ENCODE results near the gene VAV2. TPM values are rescaled to one million over a fixed set of nuclear protein-coding genes. Genes with fewer than 3 reads are reported as not detected.

VAV2 gene
- total RNA-seq, 1 donor from 2014 or later, result 34.6 TPM

DNA sequence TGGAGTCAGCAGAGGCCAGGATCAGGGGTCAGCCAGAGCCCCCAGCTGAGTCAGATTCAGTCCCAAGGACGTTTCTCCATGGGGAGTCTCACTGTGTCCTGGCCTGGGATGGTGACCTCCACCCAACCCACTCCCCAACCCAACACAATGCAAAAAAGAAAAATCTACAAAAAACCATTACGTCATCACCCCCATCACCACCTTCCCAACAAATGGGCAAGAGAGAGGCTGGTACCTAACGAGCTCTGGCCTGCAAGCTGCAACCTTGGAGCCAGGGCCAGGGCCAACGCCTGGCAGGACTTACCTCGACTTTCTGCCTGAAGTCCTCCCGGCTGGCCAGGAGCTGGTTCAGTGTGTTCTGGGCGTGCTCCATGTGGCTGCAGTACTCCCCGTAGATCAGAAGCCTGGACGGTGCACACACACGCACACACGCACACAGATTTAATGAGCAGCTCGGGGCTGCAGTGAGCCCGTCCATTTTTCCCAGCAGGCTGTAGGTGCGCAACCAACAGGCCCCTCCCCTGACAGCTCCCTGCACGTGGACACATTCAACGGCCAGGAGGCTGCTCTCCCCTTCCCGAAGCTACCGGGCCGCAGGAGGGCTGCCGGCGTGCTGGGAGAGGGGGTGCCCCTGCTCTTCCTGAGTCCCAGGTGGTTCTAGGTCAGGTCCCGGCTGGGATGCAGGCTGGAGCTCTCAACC, 194.6 kb downstream of the VAV2 start:
- Histone ChIP-seq H3K9me3 (no peaks in the 10 kb centered on the region), H3K36me3 (no peaks in the 10 kb centered on the region), H3K27ac (no peak overlapping the region), H3K27me3 (no peaks in the 10 kb centered on the region), H3K4me1 (peaks cover 11% of the 10 kb centered on the region), H3K4me3 (no peak overlapping the region)
- ATAC-seq (no peak), DNase-seq (no peak)
- TF ChIP-seq, protein P1, sequence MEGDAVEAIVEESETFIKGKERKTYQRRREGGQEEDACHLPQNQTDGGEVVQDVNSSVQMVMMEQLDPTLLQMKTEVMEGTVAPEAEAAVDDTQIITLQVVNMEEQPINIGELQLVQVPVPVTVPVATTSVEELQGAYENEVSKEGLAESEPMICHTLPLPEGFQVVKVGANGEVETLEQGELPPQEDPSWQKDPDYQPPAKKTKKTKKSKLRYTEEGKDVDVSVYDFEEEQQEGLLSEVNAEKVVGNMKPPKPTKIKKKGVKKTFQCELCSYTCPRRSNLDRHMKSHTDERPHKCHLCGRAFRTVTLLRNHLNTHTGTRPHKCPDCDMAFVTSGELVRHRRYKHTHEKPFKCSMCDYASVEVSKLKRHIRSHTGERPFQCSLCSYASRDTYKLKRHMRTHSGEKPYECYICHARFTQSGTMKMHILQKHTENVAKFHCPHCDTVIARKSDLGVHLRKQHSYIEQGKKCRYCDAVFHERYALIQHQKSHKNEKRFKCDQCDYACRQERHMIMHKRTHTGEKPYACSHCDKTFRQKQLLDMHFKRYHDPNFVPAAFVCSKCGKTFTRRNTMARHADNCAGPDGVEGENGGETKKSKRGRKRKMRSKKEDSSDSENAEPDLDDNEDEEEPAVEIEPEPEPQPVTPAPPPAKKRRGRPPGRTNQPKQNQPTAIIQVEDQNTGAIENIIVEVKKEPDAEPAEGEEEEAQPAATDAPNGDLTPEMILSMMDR (IDR thresholded peaks at IDR 0.05), result no peak
- intact Hi-C loops (cut with DNase I), result no loop called here

DNA sequence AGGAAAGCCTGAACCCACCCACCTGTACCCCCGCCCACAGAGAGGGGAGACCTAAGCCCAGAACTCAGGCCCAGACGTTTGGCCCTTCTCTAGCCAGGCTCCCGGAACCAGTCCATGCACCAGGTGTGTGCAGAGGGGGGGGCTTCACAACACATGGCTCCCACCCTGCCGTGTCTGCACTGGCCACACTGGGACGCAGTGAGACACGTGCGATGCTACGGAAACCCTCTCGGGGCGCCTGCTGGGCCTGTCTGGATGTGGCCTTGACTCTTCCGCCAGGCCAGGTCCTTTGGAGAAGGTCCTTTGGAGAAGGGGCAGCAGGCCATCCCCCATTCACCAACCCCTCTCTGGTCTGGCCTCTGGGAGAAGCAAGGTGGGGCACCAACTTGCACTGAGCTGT, 195.6 kb downstream of the VAV2 start:
- Histone ChIP-seq H3K27me3 (no peaks in the 10 kb centered on the region), H3K4me1 (peaks cover 11% of the 10 kb centered on the region), H3K27ac (no peak overlapping the region), H3K36me3 (no peaks in the 10 kb centered on the region), H3K4me3 (no peak overlapping the region), H3K9me3 (no peaks in the 10 kb centered on the region)
- intact Hi-C loops (cut with DNase I), result no loop called here
- TF ChIP-seq, protein P1 (IDR thresholded peaks at IDR 0.05), result no peak
- ATAC-seq (no peak), DNase-seq (no peak)

DNA sequence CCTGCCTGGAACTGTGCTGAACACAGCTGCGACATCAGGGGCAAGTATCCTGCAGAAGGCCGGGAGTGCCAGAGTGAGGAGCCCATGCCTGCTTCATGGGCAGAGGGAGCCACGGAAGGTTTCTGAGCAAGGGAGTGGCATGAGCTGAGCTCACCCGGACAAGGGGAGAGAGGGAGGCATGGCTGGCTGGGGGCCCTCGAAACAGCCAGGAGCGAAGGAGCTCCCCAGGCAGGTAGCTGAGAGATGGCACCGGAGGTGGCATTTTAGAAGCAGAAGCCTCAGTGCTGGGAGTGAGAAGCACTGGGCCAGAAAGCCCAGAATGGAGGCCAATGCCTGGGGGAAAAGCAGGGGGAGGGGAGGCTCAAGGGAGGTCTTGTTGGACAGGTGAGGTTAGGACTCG, 197.1 kb downstream of the VAV2 start:
- peaks cover 6% of the 10 kb centered on the region for H3K36me3 ChIP-seq
- intact Hi-C loops (cut with DNase I), result no loop called here
- peaks cover 11% of the 10 kb centered on the region for H3K4me1 ChIP-seq
- ATAC-seq (no peak), DNase-seq (no peak)
- no peak overlapping the region for H3K27ac ChIP-seq
- H3K9me3 ChIP-seq, result no peaks in the 10 kb centered on the region
- no peaks in the 10 kb centered on the region for H3K27me3 ChIP-seq
- H3K4me3 ChIP-seq, result no peak overlapping the region
- TF ChIP-seq, protein P1 (IDR thresholded peaks at IDR 0.05), result no peak

DNA sequence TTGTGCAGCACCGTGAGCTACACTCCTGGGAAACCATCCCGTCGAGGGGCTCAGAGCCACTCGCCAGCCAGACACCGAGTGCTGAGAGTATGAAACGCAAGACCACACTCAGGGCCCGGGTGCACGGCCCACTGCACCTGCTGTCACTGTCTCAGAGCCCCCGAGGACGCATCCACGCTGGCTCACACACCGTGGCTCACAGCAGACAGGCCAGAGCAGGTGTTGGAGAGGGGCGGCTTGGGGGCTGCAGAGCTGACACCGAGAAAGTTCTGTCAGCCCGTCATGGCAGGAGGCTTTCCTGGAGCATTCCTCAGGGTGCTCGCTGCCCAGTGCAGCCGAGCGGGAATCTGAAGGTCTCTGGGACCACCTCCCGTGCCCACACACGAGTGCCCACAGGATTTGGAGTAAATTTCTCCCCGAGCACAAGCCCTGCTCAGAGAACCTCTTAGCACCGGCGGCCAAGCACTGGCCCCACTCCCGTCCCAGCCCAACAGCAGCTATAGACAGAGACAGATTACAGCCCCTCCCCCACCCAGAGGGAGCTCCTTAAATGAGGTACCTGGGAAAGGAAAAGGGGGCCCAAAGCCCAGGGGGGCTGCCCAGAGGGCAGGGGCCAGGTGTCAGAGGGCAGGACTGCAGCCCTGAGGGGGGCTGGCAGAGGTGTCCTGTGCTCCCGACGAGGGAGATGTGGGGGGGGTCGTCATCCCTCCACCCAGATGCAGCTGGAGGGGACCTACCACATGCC, 197.9 kb downstream of the VAV2 start:
- peaks cover 12% of the 10 kb centered on the region for H3K36me3 ChIP-seq
- no peaks in the 10 kb centered on the region for H3K9me3 ChIP-seq
- TF ChIP-seq, protein P1 (IDR thresholded peaks at IDR 0.05), result no peak
- H3K4me3 ChIP-seq, result no peak overlapping the region
- H3K27ac ChIP-seq, result no peak overlapping the region
- DNase-seq, result no peak
- intact Hi-C loops (cut with DNase I), result no loop called here
- H3K27me3 ChIP-seq, result no peaks in the 10 kb centered on the region
- H3K4me1 ChIP-seq, result peaks cover 11% of the 10 kb centered on the region
- no peak for ATAC-seq

DNA sequence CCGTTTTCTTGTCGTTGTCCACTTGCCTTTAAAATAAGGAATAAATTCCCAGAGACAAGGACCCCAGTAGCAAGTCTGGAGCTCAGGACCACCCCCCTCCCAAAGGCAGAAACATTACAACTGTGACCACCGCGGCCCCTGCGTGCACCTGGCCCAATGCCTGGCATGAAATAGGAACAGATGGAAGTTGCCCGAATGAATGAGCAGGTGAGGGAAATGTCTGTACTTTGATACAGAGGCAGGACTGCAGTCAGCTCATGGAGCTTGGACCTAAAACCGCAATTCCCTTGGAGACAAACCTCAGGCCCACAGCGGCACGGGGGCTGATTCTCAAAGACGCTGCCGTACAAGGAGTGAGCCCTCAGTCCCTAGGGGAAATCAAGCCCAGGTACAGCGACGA, 198.7 kb downstream of the VAV2 start:
- TF ChIP-seq, protein P1 (IDR thresholded peaks at IDR 0.05), result no peak
- H3K4me3 ChIP-seq, result no peak overlapping the region
- intact Hi-C loops (cut with DNase I), result no loop called here
- H3K27ac ChIP-seq, result no peak overlapping the region
- peaks cover 17% of the 10 kb centered on the region for H3K4me1 ChIP-seq
- no peaks in the 10 kb centered on the region for H3K27me3 ChIP-seq
- peaks cover 14% of the 10 kb centered on the region for H3K36me3 ChIP-seq
- DNase-seq, result no peak
- H3K9me3 ChIP-seq, result no peaks in the 10 kb centered on the region
- ATAC-seq, result no peak
